Measurements from ENCODE around the gene PEPD.

The PEPD gene

DNA sequence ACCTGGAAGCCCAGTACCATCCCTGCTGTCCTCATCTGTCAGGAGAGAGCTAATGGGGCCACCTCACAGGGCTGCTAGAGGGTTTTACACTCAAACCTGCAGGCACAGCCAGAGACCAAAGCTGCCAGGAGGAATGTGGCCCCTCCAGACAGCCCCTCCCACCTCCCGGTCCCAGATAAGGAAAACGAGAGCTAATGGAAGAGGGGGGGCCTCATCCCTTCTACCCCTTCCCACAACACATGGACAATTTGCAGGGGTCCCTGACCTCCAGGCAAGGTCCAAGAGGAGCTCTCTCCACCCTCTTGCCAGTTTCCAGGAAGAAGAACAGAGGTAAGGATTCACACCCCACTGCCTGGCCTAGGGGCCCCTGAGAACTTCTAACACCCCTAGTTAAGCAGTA lies 1.6 kb upstream of the PEPD start:
- H2AFZ ChIP-seq (ENCODE audit: low read length, unreplicated experiment) = no peak overlapping the region
- peaks cover 11% of the 10 kb centered on the region for H3K79me2 ChIP-seq (ENCODE audit: control insufficient read depth, insufficient read depth, low read length, unreplicated experiment)
- H3K4me1 ChIP-seq (ENCODE audit: control insufficient read depth, insufficient read depth, low read length, unreplicated experiment) = peaks cover 6% of the 10 kb centered on the region
- H3K27me3 ChIP-seq (ENCODE audit: insufficient read depth, low read length) = peaks cover 8% of the 10 kb centered on the region
- no peaks in the 10 kb centered on the region for H3K36me3 ChIP-seq (ENCODE audit: insufficient read depth, low read length)
- no peak overlapping the region for H3K4me3 ChIP-seq (ENCODE audit: low read depth, low read length)
- no peak overlapping the region for H3K27ac ChIP-seq (ENCODE audit: low read depth, low read length)

DNA sequence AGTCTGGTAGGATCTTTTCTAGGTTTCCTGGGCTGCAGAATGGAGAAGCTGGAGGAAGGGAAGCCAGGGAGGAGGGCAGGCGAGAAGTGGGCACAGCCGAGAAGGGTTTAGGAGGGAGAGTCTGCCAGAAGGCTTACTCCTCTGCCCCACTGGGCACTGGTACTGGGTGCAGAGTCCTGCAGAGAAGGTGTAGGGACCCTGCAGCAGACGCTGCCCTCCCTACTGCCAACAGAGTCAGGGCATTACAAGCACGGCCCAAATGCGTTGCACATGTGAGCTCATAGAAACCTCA lies 726 bp upstream of the PEPD start:
- Histone ChIP-seq H2AFZ (ENCODE audit: low read length, unreplicated experiment) (no peak overlapping the region), H3K27ac (ENCODE audit: low read depth, low read length) (no peak overlapping the region), H3K4me3 (ENCODE audit: low read depth, low read length) (peak overlapping the region; percentile 94), H3K79me2 (ENCODE audit: control insufficient read depth, insufficient read depth, low read length, unreplicated experiment) (peaks cover 11% of the 10 kb centered on the region), H3K4me1 (ENCODE audit: control insufficient read depth, insufficient read depth, low read length, unreplicated experiment) (peaks cover 6% of the 10 kb centered on the region), H3K27me3 (ENCODE audit: insufficient read depth, low read length) (peaks cover 6% of the 10 kb centered on the region; the same call in 1 of the 2 replicates), H3K36me3 (ENCODE audit: insufficient read depth, low read length) (no peaks in the 10 kb centered on the region)

DNA sequence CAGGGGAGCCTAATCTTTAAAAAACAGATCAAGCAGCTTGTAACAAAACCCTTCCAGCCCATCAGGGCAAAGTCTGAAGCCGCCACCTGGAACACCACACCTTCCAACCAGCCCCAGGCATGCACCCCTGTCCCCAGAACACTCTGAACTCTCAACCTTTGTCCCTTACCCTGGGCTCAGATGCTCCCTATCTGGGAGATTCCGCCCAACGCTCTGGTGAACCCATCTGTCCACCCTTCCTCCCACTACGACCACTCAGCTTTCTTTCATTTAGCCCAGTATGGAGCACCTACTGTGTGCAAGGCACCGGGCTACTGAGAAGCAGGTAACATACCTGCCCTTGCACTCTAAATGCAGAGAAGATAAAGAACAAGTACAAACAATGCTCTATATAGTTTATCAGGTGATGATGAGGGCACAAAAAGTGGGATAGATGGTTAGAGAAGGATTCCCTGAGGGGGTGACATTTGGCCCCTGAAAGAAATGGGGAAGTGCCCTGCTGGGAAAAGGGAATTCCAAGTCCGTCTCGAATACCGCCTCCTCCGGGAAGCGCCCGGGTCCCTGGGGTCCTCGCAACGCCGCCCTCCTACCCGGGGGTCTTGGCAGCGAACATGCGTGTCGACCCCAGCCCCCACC lies 629 bp downstream of the PEPD start:
- H2AFZ ChIP-seq (ENCODE audit: low read length, unreplicated experiment) = peak overlapping the region; percentile 68

DNA sequence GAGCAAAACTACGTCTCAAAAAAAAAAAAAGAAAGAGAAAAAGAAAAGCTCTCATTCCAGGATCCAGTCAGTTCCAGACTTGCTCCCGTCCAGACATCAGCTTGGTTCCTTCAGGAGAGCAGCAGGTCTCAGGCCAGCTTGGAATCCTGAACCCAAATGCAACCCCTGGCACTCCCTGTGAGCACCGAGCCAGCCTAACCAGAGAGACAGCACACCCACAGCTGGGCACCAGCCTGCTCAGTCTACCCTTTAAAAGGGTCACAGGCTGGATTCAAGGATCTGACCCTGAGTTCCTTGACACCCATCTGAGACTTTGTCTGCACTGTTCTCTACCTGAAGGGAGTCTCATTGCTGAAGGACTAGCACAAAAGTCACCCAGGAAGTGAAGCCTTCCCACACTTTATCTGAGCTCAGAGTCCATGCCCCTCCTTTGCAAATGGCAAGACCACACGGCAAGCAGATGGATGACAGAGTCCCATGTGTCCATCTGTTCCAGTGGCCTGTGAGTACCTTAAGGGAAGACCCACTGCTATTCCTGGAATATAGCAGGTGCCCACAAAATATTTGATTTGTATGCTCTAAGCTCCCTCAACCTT lies 1.4 kb downstream of the PEPD start:
- Histone ChIP-seq H3K27me3 (ENCODE audit: insufficient read depth, low read length) (no peaks in the 10 kb centered on the region), H3K36me3 (ENCODE audit: insufficient read depth, low read length) (no peaks in the 10 kb centered on the region), H3K79me2 (ENCODE audit: control insufficient read depth, insufficient read depth, low read length, unreplicated experiment) (peaks cover 11% of the 10 kb centered on the region), H3K27ac (ENCODE audit: low read depth, low read length) (no peak overlapping the region), H3K4me3 (ENCODE audit: low read depth, low read length) (peak overlapping the region; percentile 94; the same call in 1 of the 2 replicates), H3K4me1 (ENCODE audit: control insufficient read depth, insufficient read depth, low read length, unreplicated experiment) (peaks cover 6% of the 10 kb centered on the region), H2AFZ (ENCODE audit: low read length, unreplicated experiment) (no peak overlapping the region)

More for the DNA sequence above, 629 bp downstream of the PEPD start:
- peak overlapping the region; percentile 94 for H3K4me3 ChIP-seq (ENCODE audit: low read depth, low read length)
- peaks cover 11% of the 10 kb centered on the region for H3K79me2 ChIP-seq (ENCODE audit: control insufficient read depth, insufficient read depth, low read length, unreplicated experiment)
- no peak overlapping the region; the same call in 1 of the 2 replicates for H3K27ac ChIP-seq (ENCODE audit: low read depth, low read length)
- no peaks in the 10 kb centered on the region for H3K27me3 ChIP-seq (ENCODE audit: insufficient read depth, low read length)
- peaks cover 6% of the 10 kb centered on the region for H3K4me1 ChIP-seq (ENCODE audit: control insufficient read depth, insufficient read depth, low read length, unreplicated experiment)
- no peaks in the 10 kb centered on the region for H3K36me3 ChIP-seq (ENCODE audit: insufficient read depth, low read length)

DNA sequence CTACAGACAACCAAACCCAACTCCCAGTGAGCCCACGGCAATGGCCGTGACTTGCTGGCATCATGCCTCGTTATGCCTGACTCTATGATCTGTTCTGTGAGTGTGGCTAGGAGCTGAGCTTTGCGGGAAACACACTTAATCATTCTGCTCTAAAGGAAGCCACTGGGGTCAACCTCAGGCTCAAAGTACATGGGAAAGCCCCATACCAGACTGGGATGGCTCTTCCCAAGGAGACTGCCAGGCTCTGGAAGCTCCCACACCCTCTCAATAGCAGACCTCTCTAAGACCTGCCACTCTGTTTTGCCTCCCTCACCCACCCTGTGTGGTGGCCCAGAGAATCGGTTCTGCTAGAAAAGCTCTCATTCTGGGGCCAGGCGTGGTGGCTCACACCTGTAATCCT lies 2.2 kb downstream of the PEPD start:
- H2AFZ ChIP-seq (ENCODE audit: low read length, unreplicated experiment) = no peak overlapping the region
- H3K4me3 ChIP-seq (ENCODE audit: low read depth, low read length) = no peak overlapping the region
- H3K36me3 ChIP-seq (ENCODE audit: insufficient read depth, low read length) = no peaks in the 10 kb centered on the region
- H3K4me1 ChIP-seq (ENCODE audit: control insufficient read depth, insufficient read depth, low read length, unreplicated experiment) = peaks cover 6% of the 10 kb centered on the region
- no peak overlapping the region for H3K27ac ChIP-seq (ENCODE audit: low read depth, low read length)
- H3K27me3 ChIP-seq (ENCODE audit: insufficient read depth, low read length) = no peaks in the 10 kb centered on the region
- peaks cover 11% of the 10 kb centered on the region for H3K79me2 ChIP-seq (ENCODE audit: control insufficient read depth, insufficient read depth, low read length, unreplicated experiment)

DNA sequence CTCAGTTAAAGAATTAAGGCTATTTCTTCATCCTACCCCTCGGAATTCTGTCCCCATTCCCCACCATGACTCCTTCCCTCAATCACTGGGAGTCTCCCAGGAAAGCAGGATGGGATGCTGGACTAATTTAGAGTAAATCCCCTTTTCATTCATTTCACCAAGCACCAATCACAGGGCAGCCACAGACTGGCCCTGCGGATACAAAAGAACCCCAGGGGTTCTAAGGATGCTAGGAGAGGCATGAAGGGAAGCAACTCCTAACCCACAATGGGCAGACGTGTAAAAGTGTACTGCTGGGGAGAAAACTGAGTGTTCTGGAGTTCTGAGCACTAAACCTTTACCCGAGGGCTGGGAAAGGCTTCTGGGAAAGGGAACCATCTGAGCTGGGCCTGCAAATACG lies 3.0 kb downstream of the PEPD start:
- Histone ChIP-seq H3K27ac (ENCODE audit: low read depth, low read length) (no peak overlapping the region), H3K27me3 (ENCODE audit: insufficient read depth, low read length) (no peaks in the 10 kb centered on the region), H3K79me2 (ENCODE audit: control insufficient read depth, insufficient read depth, low read length, unreplicated experiment) (peaks cover 15% of the 10 kb centered on the region), H2AFZ (ENCODE audit: low read length, unreplicated experiment) (no peak overlapping the region), H3K4me3 (ENCODE audit: low read depth, low read length) (no peak overlapping the region), H3K36me3 (ENCODE audit: insufficient read depth, low read length) (no peaks in the 10 kb centered on the region), H3K4me1 (ENCODE audit: control insufficient read depth, insufficient read depth, low read length, unreplicated experiment) (peaks cover 6% of the 10 kb centered on the region)

DNA sequence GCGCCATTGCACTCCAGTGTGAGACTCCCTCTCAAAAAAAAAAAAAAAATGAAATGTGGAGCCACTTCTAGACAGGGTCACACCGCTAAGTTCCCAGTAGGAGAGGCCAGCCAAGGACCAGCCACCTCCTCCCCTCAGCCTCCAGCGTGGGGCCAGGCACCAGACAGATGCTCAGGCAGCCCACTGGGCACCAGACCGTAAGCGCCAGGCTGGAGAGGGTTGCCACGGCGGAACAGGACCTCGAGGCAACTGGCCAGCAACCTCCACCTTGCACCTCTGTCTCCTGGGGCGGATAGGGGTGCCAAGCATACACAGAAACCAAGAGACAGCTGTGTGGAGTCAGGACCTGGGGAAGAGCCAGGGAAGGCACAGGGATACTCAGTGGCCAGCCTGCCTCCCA lies 3.7 kb downstream of the PEPD start:
- Histone ChIP-seq H3K4me3 (ENCODE audit: low read depth, low read length) (no peak overlapping the region), H2AFZ (ENCODE audit: low read length, unreplicated experiment) (no peak overlapping the region), H3K27me3 (ENCODE audit: insufficient read depth, low read length) (no peaks in the 10 kb centered on the region), H3K79me2 (ENCODE audit: control insufficient read depth, insufficient read depth, low read length, unreplicated experiment) (peaks cover 15% of the 10 kb centered on the region), H3K36me3 (ENCODE audit: insufficient read depth, low read length) (no peaks in the 10 kb centered on the region), H3K27ac (ENCODE audit: low read depth, low read length) (no peak overlapping the region), H3K4me1 (ENCODE audit: control insufficient read depth, insufficient read depth, low read length, unreplicated experiment) (peaks cover 6% of the 10 kb centered on the region)

DNA sequence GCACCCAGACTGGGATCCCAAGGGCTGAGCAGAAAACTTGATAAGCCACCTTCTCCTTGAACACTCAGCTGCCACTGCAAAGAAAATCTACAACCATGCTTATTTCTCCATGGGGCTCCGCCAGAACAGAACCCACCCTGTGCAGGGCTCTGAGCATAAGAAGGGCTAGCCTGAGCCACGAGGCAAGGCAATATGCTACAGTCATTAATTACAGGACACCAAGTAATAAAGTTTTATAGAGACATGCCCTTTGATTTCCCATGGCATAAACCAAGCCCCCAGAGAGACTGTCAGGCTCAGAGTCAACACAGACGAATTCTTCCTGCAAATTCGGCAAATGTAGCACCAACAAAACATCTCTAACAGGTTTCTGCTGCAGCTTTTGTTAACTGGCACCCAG lies 5.7 kb downstream of the PEPD start:
- Histone ChIP-seq H3K4me1 (ENCODE audit: control insufficient read depth, insufficient read depth, low read length, unreplicated experiment) (peaks cover 5% of the 10 kb centered on the region), H2AFZ (ENCODE audit: low read length, unreplicated experiment) (no peak overlapping the region), H3K79me2 (ENCODE audit: control insufficient read depth, insufficient read depth, low read length, unreplicated experiment) (peaks cover 10% of the 10 kb centered on the region), H3K4me3 (ENCODE audit: low read depth, low read length) (no peak overlapping the region), H3K36me3 (ENCODE audit: insufficient read depth, low read length) (no peaks in the 10 kb centered on the region), H3K27ac (ENCODE audit: low read depth, low read length) (no peak overlapping the region), H3K27me3 (ENCODE audit: insufficient read depth, low read length) (no peaks in the 10 kb centered on the region)

DNA sequence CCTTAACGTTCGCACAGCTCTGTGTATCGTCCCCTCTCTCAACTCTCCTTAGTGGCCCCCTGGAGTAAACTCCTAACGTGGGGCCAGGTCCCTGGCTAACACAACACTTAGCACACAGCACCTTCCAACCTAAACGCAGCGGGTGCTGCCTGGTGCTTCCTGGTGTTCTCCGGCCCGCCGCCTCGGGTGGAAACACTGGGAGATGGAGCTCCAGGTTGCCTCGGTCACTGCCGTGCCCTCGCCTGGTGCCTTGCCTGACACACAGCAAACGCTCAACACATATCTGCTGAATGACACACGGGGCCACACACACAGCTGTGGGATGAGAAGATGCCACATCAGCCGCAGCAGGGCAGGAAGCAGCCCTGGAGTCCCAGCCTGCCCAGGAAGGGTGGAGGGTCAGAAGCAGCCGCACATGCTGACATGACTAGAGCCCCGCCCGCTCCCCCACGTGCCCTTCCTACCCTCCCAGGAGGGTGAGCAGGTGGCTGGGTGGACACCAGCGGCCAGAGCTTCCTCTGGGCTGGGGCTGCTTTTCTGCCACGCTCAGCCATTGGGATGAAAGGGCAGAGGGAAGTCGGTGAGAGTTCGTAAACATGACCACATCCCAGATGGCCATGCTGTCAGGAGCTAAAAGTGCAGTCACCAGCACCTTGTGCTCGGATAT lies 6.6 kb downstream of the PEPD start:
- no peak overlapping the region for H2AFZ ChIP-seq (ENCODE audit: low read length, unreplicated experiment)
- no peak overlapping the region for H3K4me3 ChIP-seq (ENCODE audit: low read depth, low read length)
- no peaks in the 10 kb centered on the region for H3K27me3 ChIP-seq (ENCODE audit: insufficient read depth, low read length)
- H3K4me1 ChIP-seq (ENCODE audit: control insufficient read depth, insufficient read depth, low read length, unreplicated experiment) = no peaks in the 10 kb centered on the region
- no peak overlapping the region for H3K27ac ChIP-seq (ENCODE audit: low read depth, low read length)
- H3K36me3 ChIP-seq (ENCODE audit: insufficient read depth, low read length) = no peaks in the 10 kb centered on the region
- H3K79me2 ChIP-seq (ENCODE audit: control insufficient read depth, insufficient read depth, low read length, unreplicated experiment) = peaks cover 4% of the 10 kb centered on the region

DNA sequence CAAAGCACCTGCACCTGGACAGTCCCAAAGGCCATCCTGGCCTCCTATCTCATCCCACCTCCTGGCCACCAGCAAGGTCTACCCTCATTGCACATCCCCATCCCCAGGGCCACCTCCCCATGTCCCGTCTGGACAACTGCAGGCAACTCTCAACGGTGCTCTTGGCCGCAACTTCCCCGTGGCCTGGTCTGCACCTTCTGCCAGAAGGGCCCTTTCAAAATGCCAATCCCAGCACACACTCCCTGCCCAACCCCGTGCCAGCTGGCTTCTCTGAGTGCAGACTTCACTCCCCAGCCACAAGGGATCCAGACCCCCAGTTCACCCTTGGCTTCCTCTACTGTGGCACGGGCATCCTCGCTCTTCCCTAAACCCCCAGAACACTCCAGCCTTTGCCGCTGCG lies 8.2 kb downstream of the PEPD start:
- Histone ChIP-seq H2AFZ (ENCODE audit: low read length, unreplicated experiment) (no peak overlapping the region), H3K4me1 (ENCODE audit: control insufficient read depth, insufficient read depth, low read length, unreplicated experiment) (peaks cover 15% of the 10 kb centered on the region), H3K4me3 (ENCODE audit: low read depth, low read length) (no peak overlapping the region), H3K27me3 (ENCODE audit: insufficient read depth, low read length) (no peaks in the 10 kb centered on the region), H3K79me2 (ENCODE audit: control insufficient read depth, insufficient read depth, low read length, unreplicated experiment) (peaks cover 4% of the 10 kb centered on the region), H3K27ac (ENCODE audit: low read depth, low read length) (no peak overlapping the region), H3K36me3 (ENCODE audit: insufficient read depth, low read length) (no peaks in the 10 kb centered on the region)

DNA sequence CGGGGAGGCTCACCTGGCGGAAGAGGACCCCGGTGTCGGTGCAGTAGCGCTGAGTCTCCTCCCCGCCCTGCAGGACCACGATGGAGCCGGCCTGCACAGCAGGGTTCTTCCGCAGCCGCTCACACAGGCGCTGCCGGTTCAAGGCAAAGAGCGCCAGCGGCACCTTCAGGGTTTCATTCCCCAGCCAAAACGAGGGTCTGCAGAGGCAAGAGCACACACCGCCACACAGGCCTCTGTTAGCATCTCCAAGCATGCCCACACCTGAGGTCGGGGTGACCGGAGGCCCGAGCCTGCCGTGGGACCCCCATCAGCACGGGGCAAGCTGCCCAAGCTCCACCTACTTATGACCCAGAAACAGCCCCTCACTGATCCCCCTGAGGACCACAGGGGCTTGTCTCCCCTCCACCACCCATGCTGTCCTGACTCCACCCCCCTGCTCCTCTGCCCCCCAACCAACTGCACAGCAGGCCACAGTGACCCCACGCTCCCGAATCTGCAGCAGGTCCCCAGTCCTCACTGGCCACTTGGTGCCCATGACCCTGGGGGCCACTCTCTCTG lies 8.9 kb downstream of the PEPD start:
- H3K79me2 ChIP-seq (ENCODE audit: control insufficient read depth, insufficient read depth, low read length, unreplicated experiment) = peaks cover 4% of the 10 kb centered on the region
- peaks cover 23% of the 10 kb centered on the region for H3K4me1 ChIP-seq (ENCODE audit: control insufficient read depth, insufficient read depth, low read length, unreplicated experiment)
- H3K36me3 ChIP-seq (ENCODE audit: insufficient read depth, low read length) = no peaks in the 10 kb centered on the region
- H3K27me3 ChIP-seq (ENCODE audit: insufficient read depth, low read length) = no peaks in the 10 kb centered on the region
- no peak overlapping the region for H3K4me3 ChIP-seq (ENCODE audit: low read depth, low read length)
- no peak overlapping the region for H2AFZ ChIP-seq (ENCODE audit: low read length, unreplicated experiment)
- H3K27ac ChIP-seq (ENCODE audit: low read depth, low read length) = no peak overlapping the region
